Erythroblast (primary cell): ENCODE results near the gene JAZF1.

Experiments
- GATA1 ChIP-seq: IDR thresholded peaks from 2 replicates; pipeline ENCODE4 v1.6.1; 2011; ENCODE audit warnings: low read depth, mild to moderate bottlenecking, control low read depth, low read length, moderate library complexity
- POLR2A ChIP-seq: IDR thresholded peaks from 2 replicates; pipeline ENCODE4 v1.6.1; 2011; ENCODE audit warnings: mild to moderate bottlenecking, low read length

DNA sequence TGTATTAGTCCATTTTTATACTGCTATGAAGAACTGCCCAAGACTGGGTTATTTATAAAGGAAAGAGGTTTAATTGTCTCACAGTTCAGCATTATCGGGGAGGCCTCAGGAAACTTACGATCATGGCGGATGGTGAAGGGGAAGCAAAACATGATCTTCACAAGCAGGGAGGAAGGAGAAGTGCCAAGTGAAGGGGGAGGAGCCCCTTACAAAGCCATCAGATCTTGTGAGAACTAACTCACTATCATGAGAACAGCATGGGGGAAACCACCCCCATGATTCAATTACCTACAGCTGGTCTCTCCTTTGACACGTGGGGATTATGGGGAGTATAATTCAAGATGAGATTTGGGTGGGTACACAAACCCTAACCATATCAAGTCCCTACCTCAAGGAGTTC is 85.4 kb downstream of the JAZF1 start:
- TF ChIP-seq POLR2A (no peak), GATA1 (no peak)
